Inferior parietal cortex (tissue), 1 donor: ENCODE data around the gene SSMEM1.
"Not testable (repeated sequence)": the region's sequence is repeated elsewhere in the genome, so short reads cannot be mapped to it uniquely, and the experiment has no call there.

Experiments used
- DNase-seq: peaks from one replicate; pipeline ENCODE4 v3.0.0-alpha.2; 2016; ENCODE audit errors: extremely low spot score

The SSMEM1 gene

DNA sequence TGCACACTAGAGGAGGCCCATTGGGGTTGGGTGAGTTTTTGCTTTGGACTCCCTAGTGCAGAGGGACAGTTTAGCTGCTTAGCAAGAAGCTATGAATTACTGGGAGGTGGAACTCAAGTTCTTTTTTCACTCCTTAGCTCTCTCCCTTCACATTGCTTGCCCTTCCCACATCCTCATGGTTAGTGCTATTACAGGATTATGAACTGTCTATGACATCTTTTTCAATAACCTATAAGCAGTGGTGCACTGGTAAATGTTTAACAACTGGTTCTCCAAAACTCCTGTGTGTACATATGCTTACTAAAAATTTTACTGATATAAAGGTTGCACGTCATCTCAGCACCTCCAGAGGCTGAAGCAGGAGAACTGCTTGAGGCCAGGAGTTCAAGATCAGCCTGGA lies 6.2 kb downstream of the SSMEM1 start:
- no peak for DNase-seq

GRCh38 chr7:130216025-130216424 lies 8.4 kb downstream of the SSMEM1 start:
- no peak for DNase-seq

GRCh38 chr7:130216750-130217149 lies 9.1 kb downstream of the SSMEM1 start:
- DNase-seq: no peak

DNA sequence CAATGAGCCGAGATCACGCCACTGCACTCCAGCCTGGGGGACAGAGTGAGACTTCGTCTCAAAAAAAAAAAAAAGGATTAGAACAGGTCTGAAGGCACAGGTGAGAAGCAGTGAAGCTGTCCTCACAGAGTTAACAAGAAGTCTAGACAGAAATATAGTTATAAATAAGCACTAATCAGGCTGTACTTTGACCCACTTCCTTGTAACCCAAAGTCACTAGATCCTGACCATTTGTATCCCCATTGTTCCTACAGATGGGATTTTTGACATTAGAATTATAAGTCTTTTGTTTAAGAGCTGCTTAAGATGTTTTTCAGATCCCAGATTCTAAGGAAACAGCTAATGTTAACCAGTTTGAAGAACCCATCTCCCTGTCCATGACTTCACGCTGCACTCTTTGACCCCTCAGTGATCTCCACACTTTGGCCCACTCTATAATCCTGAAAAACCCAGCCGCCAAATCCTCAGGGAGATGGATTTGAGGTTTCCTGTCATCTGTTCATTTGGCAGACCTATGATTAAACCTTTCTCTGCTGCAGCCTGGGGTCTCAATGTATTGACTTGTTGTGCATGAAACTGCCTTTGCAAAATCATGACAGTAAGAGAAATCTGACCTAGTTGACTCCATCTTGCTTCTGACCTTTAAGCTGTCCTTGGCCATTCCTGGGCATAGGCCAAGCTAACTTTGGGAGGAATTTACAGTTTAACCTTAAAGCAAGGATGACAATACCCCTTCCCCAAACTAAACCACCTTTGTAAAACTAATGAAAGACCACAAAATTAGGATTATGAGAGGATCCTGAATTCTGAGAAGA lies 11.4 kb downstream of the SSMEM1 start:
- DNase-seq: no peak

- no peak for DNase-seq
Measured at GRCh38 chr7:130219871-130220270, 12.2 kb downstream of the SSMEM1 start.

GRCh38 chr7:130221746-130222145 lies 14.1 kb downstream of the SSMEM1 start:
- no peak for DNase-seq

DNA sequence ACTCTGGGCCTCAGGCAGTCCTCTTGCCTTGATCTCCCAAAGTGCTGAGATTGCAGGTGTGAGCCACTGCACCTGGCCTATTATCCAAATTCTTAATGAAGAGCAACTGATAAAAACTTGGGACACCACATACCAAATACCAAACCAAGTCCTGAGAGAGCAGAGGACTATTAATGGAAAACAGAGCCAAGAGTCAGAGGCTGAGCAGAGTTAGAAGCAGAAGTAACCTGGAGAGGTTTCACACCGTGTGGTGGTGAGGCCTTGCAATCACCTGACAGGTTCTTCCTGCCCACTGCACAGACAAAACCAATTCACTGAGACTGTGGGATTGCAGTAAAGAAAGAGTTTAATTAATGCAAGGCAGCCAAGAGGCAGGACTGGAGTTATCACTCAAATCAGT lies 16.0 kb downstream of the SSMEM1 start:
- DNase-seq: no peak

DNA sequence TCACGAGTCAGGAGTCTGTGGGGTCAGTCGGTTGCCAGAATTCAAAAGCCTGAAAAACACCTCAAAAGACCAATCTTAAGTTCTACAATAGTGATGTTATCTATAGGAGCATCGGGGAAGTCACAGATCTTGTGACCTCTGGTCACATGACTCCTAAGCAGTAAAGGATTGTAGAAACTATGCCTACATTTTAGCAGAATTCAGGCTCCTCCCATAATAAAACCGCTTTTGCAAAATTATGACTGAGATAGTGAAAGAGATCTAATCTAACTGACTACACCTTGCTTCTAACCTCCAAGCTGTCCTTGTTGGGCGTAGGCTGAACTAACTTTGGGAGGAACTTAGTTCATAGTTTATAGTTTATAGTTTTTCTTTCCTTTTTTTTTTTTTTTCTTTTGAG lies 16.6 kb downstream of the SSMEM1 start:
- no peak for DNase-seq

- DNase-seq: not testable (repeated sequence)
Measured at GRCh38 chr7:130224923-130225322, 17.3 kb downstream of the SSMEM1 start.

GRCh38 chr7:130226333-130226732 lies 18.7 kb downstream of the SSMEM1 start:
- no peak for DNase-seq

- peak; percentile 64 for DNase-seq
Measured at GRCh38 chr7:130227883-130228575, 20.4 kb downstream of the SSMEM1 start.

DNA sequence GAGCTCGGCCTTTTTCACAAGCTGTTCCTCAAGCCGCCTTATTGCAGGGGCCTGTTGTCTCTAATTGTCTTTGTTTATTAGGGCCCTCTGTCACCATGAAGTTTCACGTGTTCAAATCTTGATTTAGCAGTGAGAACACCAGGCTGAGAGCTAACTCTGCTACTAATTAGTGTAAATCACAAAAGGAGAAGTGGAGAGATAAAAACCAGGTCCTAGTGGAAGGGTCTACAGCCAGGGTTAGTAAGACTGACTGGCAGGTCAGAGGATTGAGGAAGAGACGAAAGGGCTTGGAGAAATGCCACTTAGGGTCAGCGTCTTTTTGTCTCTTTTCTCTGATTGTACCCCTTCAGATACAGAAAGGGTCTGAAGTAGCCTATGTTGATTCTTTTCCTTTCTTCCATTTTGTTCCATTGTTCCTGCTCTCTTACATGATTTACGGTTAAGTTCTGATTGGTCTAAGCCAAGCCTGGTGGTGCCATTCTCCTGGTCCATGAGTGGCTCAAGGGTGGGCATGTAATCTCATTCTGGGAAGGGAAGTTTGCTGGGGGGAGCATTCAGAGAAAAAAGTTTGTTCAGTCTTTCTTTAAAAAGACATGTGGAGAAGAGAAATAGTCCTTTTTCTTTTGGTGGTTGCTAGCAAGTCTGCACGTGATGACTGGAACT lies 21.3 kb downstream of the SSMEM1 start:
- no peak for DNase-seq

DNA sequence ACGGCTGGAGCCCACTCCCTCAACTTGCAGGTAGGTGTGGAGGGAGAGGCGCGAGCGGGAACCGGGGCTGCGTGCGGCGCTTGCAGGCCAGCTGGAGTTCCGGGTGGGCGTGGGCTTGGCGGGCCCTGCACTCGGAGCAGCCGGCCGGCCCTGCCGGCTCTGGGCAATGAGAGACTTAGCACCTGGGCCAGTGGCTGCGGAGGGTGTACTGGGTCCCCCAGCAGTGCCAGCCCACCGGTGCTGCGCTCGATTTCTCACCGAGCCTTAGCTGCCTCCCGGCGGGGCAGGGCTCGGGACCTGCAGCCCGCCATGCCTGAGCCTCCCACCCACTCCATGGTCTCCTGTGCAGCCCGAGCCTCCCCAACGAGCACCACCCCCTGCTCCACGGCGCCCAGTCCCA lies 22.3 kb downstream of the SSMEM1 start:
- not testable (repeated sequence) for DNase-seq

- no peak for DNase-seq
Measured at GRCh38 chr7:130231792-130232191, 24.1 kb downstream of the SSMEM1 start.

GRCh38 chr7:130232209-130232608 lies 24.5 kb downstream of the SSMEM1 start:
- no peak for DNase-seq

DNA sequence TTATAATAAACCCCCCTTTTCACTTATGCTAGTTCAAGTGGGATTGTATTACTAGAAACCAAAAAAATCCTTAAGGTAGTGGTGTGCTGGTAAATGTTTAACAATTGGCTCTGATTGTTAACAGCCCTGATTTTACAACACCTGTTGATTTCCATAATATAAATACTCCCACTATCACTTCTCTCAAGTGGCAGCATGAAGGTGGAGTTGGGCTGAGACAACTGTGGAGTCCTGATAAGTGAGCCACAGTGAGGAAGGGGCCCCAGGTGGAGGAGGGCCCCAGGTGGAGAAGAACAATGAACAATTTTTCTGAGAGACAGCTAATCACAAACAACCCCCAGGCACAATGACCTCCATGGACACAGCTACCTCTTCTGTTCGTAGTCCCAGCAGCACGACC lies 26.4 kb downstream of the SSMEM1 start:
- DNase-seq: no peak

- not testable (repeated sequence) for DNase-seq
Measured at GRCh38 chr7:130236361-130236760, 28.7 kb downstream of the SSMEM1 start.

- DNase-seq: no peak
Measured at GRCh38 chr7:130240240-130240639, 32.6 kb downstream of the SSMEM1 start.

GRCh38 chr7:130242198-130243014 lies 34.7 kb downstream of the SSMEM1 start:
- no peak for DNase-seq

DNA sequence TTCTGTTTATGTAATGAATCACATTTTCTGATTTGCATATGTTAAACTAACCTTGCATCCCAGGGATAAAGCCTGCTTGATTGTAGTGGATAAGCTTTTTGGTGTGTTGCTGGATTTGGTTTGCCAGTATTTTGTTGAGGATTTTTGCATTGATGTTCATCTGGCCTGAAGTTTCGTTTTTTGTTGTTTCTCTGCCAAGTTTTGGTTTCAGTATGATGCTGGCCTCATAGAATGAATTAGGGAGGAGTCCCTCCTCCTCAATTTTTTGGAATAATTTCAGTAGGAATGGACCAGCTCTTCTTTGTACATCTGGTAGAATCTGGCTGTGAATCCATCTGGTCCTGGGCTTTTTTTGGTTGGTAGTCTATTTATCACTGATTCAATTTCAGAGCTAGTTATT lies 35.8 kb downstream of the SSMEM1 start:
- not testable (repeated sequence) for DNase-seq

DNA sequence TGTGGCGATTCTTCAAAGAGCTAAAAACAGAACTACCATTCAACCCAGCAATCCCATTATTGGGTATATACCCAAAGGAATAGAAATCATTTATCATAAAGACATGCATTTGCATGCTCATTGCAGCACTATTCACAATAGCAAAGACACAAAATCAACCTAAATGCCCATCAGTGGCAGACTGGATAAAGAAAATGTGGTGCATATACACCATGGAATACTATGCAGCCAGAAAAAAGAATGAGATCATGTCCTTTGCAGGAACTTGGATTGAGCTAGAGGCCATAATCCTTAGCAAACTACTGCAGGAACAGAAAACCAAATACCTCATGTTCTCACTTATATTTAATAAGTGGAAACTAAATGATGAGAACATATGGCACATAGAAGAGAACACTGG lies 38.8 kb downstream of the SSMEM1 start:
- DNase-seq: not testable (repeated sequence)

DNA sequence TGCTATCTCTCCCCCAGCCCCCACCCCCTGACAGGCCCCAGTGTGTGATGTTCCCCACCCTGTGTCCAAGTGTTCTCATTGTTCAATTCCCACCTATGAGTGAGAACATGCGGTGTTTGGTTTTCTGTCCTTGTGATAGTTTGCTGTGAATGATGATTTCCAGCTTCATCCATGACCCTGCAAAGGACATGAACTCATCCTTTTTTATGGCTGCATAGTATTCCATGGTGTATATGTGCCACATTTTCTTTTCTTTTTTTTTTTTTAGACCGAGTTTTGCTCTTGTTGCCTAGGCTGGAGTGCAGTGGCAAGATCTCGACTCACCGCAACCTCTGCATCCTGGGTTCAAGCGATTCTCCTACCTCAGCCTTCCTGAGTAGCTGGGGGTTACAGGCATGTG lies 41.2 kb downstream of the SSMEM1 start:
- DNase-seq: not testable (repeated sequence)
